Memory B cell (primary cell): ENCODE measurements around the gene KCNK10.

Experiments used
- ATAC-seq: fragments of 150-1000 bp; cut with Tn5 transposase; 2 replicates; pipeline ENCODE4 v1.10.0; 2021; ENCODE audit warnings: low read depth, mild to moderate bottlenecking, moderate library complexity
- DNase-seq, 2 donors: peaks; one replicate each; pipeline ENCODE4 v3.0.0; 2022; ENCODE audit warnings: low spot score in 2 of 2
- H3K27ac Mint-ChIP-seq: one replicate; pipeline ENCODE4 v1.8.0; 2022; ENCODE audit warnings: mild to moderate bottlenecking, moderate library complexity, mixed read lengths
- H3K27me3 Mint-ChIP-seq: one replicate; pipeline ENCODE4 v1.8.0; 2022; ENCODE audit warnings: mixed read lengths
- H3K36me3 Mint-ChIP-seq: one replicate; pipeline ENCODE4 v1.8.0; 2022; ENCODE audit warnings: mild to moderate bottlenecking, mixed read lengths
- H3K4me1 Mint-ChIP-seq: one replicate; pipeline ENCODE4 v1.8.0; 2022; ENCODE audit warnings: mixed read lengths
- H3K4me3 Mint-ChIP-seq: one replicate; pipeline ENCODE4 v1.8.0; 2022; ENCODE audit warnings: mild to moderate bottlenecking, moderate library complexity, mixed read lengths
- H3K9me3 Mint-ChIP-seq: one replicate; pipeline ENCODE4 v1.8.0; 2022; ENCODE audit warnings: mixed read lengths

The KCNK10 gene

DNA sequence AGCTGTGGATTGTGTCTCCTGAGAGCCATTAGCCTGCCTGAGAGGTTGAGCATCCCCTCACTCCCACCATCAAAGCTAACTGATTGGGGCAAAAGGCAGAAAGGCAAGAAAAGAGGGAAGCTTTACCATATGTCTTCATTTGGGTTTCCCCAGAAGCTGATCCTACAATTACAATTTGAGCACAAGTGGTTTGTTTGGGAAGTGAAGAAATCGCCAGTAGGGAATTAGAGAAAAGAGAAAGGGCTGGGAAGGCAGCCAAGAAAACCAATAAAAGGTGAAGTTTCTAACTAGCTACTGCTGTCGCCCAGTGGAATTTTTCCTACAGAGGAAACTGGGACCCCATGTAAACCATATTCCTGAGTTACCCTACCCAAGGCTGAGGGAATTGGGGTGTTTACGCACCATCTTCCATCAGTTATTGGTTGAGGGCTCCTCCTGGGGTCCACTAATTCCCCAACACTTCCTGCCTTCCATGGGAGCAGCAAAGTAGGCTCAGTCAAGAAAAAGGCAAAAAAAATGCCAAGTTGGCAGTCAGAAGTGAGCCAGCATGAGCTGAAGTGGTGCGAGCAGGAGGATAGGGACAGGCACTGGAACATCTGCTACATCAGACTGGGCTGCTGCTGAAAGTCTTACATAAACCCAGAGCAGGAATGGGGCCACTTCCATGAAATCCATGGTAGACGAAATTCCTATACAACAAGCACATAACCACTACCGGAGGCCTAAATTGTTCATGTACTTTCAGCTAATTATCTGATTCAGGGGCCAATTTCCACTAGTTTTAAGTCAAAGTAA, 17.3 kb downstream of the KCNK10 start:
- H3K36me3 Mint-ChIP-seq: peaks cover 1% of the 10 kb centered on the region
- no peak overlapping the region for H3K4me3 Mint-ChIP-seq
- DNase-seq (no peak), ATAC-seq (no peak)
- H3K9me3 Mint-ChIP-seq: peaks cover 1% of the 10 kb centered on the region
- H3K27me3 Mint-ChIP-seq: peaks cover 12% of the 10 kb centered on the region
- no peak overlapping the region for H3K27ac Mint-ChIP-seq
- no peaks in the 10 kb centered on the region for H3K4me1 Mint-ChIP-seq

- DNase-seq (no peak), ATAC-seq (no peak)
- peaks cover 1% of the 10 kb centered on the region for H3K36me3 Mint-ChIP-seq
- no peak overlapping the region for H3K27ac Mint-ChIP-seq
- H3K4me1 Mint-ChIP-seq: peaks cover 5% of the 10 kb centered on the region
- peaks cover 1% of the 10 kb centered on the region for H3K9me3 Mint-ChIP-seq
- peaks cover 20% of the 10 kb centered on the region for H3K27me3 Mint-ChIP-seq
- no peak overlapping the region for H3K4me3 Mint-ChIP-seq
Measured at GRCh38 chr14:88303041-88303440, 20.0 kb downstream of the KCNK10 start.

- Mint-ChIP-seq H3K9me3 (peaks cover 1% of the 10 kb centered on the region), H3K36me3 (peaks cover 1% of the 10 kb centered on the region), H3K27ac (no peak overlapping the region), H3K4me1 (peaks cover 5% of the 10 kb centered on the region), H3K27me3 (peaks cover 17% of the 10 kb centered on the region), H3K4me3 (no peak overlapping the region)
- DNase-seq (no peak), ATAC-seq (no peak)
Measured at GRCh38 chr14:88301381-88301780, 21.7 kb downstream of the KCNK10 start.

- ATAC-seq (no peak), DNase-seq (no peak)
- Mint-ChIP-seq H3K4me3 (no peak overlapping the region), H3K27ac (no peak overlapping the region), H3K27me3 (peaks cover 17% of the 10 kb centered on the region), H3K9me3 (peaks cover 1% of the 10 kb centered on the region), H3K4me1 (peaks cover 5% of the 10 kb centered on the region), H3K36me3 (peaks cover 1% of the 10 kb centered on the region)
Measured at GRCh38 chr14:88300817-88301216, 22.3 kb downstream of the KCNK10 start.

- H3K9me3 Mint-ChIP-seq: peaks cover 1% of the 10 kb centered on the region
- H3K4me3 Mint-ChIP-seq: peak overlapping the region; percentile 6
- H3K36me3 Mint-ChIP-seq: peaks cover 1% of the 10 kb centered on the region
- H3K27ac Mint-ChIP-seq: no peak overlapping the region
- peaks cover 17% of the 10 kb centered on the region for H3K27me3 Mint-ChIP-seq
- ATAC-seq (peak; percentile 84), DNase-seq (peak in 1 of 2 donors; percentile 13)
- H3K4me1 Mint-ChIP-seq: peaks cover 5% of the 10 kb centered on the region
Measured at GRCh38 chr14:88299865-88300530, 23.1 kb downstream of the KCNK10 start.

- Mint-ChIP-seq H3K27me3 (peaks cover 22% of the 10 kb centered on the region), H3K36me3 (peaks cover 1% of the 10 kb centered on the region)
Measured at GRCh38 chr14:88297306-88297705, 25.8 kb downstream of the KCNK10 start.

GRCh38 chr14:88296351-88296750, 26.7 kb downstream of the KCNK10 start:
- H3K4me1 Mint-ChIP-seq: peaks cover 5% of the 10 kb centered on the region
- no peak overlapping the region for H3K4me3 Mint-ChIP-seq
- H3K36me3 Mint-ChIP-seq: no peaks in the 10 kb centered on the region
- H3K9me3 Mint-ChIP-seq: no peaks in the 10 kb centered on the region
- no peak overlapping the region for H3K27ac Mint-ChIP-seq
- H3K27me3 Mint-ChIP-seq: peaks cover 15% of the 10 kb centered on the region
- ATAC-seq (no peak), DNase-seq (no peak)

More at GRCh38 chr14:88297306-88297705, 25.8 kb downstream of the KCNK10 start:
- Mint-ChIP-seq H3K9me3 (peaks cover 1% of the 10 kb centered on the region), H3K4me1 (peaks cover 5% of the 10 kb centered on the region), H3K4me3 (no peak overlapping the region), H3K27ac (no peak overlapping the region)
- DNase-seq (no peak), ATAC-seq (no peak)

- no peaks in the 10 kb centered on the region for H3K9me3 Mint-ChIP-seq
- H3K27me3 Mint-ChIP-seq: peaks cover 17% of the 10 kb centered on the region
- H3K27ac Mint-ChIP-seq: no peak overlapping the region
- no peaks in the 10 kb centered on the region for H3K36me3 Mint-ChIP-seq
- ATAC-seq: no peak
- no peak for DNase-seq
- H3K4me1 Mint-ChIP-seq: no peaks in the 10 kb centered on the region
- H3K4me3 Mint-ChIP-seq: no peak overlapping the region
Measured at GRCh38 chr14:88289996-88290395, 33.1 kb downstream of the KCNK10 start.

GRCh38 chr14:88289234-88289633, 33.8 kb downstream of the KCNK10 start:
- H3K9me3 Mint-ChIP-seq: no peaks in the 10 kb centered on the region
- no peaks in the 10 kb centered on the region for H3K36me3 Mint-ChIP-seq
- H3K27me3 Mint-ChIP-seq: peaks cover 17% of the 10 kb centered on the region

GRCh38 chr14:88286309-88286708, 36.8 kb downstream of the KCNK10 start:
- H3K36me3 Mint-ChIP-seq: no peaks in the 10 kb centered on the region
- H3K4me1 Mint-ChIP-seq: no peaks in the 10 kb centered on the region
- H3K9me3 Mint-ChIP-seq: no peaks in the 10 kb centered on the region
- ATAC-seq: no peak
- H3K27me3 Mint-ChIP-seq: peaks cover 12% of the 10 kb centered on the region
- H3K27ac Mint-ChIP-seq: no peak overlapping the region
- no peak for DNase-seq
- no peak overlapping the region for H3K4me3 Mint-ChIP-seq

More at GRCh38 chr14:88289234-88289633, 33.8 kb downstream of the KCNK10 start:
- no peaks in the 10 kb centered on the region for H3K4me1 Mint-ChIP-seq
- ATAC-seq (no peak), DNase-seq (no peak)
- no peak overlapping the region for H3K27ac Mint-ChIP-seq
- H3K4me3 Mint-ChIP-seq: no peak overlapping the region

- H3K4me1 Mint-ChIP-seq: no peaks in the 10 kb centered on the region
- DNase-seq (no peak), ATAC-seq (no peak)
- H3K4me3 Mint-ChIP-seq: no peak overlapping the region
- H3K9me3 Mint-ChIP-seq: peaks cover 7% of the 10 kb centered on the region
- H3K27me3 Mint-ChIP-seq: peaks cover 17% of the 10 kb centered on the region
- no peak overlapping the region for H3K27ac Mint-ChIP-seq
- no peaks in the 10 kb centered on the region for H3K36me3 Mint-ChIP-seq
Measured at GRCh38 chr14:88281447-88281846, 41.6 kb downstream of the KCNK10 start.

- Mint-ChIP-seq H3K27ac (no peak overlapping the region), H3K9me3 (peaks cover 7% of the 10 kb centered on the region), H3K4me1 (no peaks in the 10 kb centered on the region), H3K36me3 (no peaks in the 10 kb centered on the region), H3K4me3 (no peak overlapping the region), H3K27me3 (peaks cover 25% of the 10 kb centered on the region)
- ATAC-seq: no peak
- no peak for DNase-seq
Measured at GRCh38 chr14:88276923-88277596, 46.0 kb downstream of the KCNK10 start.

DNA sequence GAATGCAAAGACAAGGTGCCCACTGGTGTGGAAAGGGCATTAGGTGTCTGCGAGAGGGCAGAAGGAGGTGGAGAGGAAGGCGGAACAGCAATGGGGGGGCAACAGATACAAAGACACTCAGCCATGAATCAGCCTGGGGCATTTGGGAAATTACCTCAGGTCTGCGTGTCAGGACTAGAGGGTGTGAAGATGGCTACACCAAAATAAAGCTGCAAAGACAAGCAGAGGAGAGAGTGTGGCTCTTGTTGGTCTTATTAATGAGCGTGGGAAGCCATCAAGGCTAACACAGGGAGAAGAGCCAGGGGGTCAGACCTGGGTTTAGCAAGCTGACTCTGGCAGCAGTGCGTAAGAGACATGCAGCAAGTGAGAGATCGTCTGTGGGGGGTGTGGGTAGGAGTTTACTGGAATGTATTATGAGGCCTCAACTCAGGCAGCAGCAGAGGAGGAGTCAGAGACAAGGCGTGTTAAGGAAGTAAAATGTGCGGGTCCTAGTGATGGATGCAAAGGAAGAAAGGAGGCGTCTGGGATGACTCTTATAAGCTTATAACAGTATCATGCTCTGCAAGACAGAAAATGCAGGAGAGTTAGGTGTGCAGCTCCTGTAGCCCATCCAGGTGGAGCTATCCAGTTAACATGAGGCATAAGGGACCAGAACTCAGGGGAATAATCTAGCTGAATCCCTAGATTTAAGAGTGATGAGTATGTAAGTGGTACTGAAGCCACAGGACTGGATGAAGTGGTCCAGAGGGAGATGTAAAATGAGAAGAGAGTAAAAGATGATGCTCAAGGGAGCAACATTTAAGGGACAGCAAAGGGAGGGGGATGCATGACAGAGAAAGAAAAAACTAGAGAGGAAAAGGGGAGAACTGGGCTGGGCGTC, 50.4 kb downstream of the KCNK10 start:
- Mint-ChIP-seq H3K27me3 (peaks cover 22% of the 10 kb centered on the region), H3K4me3 (no peak overlapping the region), H3K27ac (no peak overlapping the region), H3K36me3 (no peaks in the 10 kb centered on the region), H3K4me1 (no peaks in the 10 kb centered on the region), H3K9me3 (no peaks in the 10 kb centered on the region)
- DNase-seq: no peak
- no peak for ATAC-seq
